ENCODE data around the gene ALKBH3. TPM values are rescaled to one million over a fixed set of nuclear protein-coding genes. Genes with fewer than 3 reads are reported as not detected.

ALKBH3 gene
- total and polyA plus RNA-seq, 2 experiments from 2014 or later, result 23.8 to 27.2 TPM

- no peaks in the 10 kb centered on the region for H3K4me1 ChIP-seq (ENCODE audit: insufficient read depth)
- no peaks in the 10 kb centered on the region for H3K36me3 ChIP-seq (replicated peaks; ENCODE audit: insufficient read depth, low read depth)
- no peaks in the 10 kb centered on the region for H3K79me2 ChIP-seq
- H3K27ac ChIP-seq, result no peak overlapping the region
- no peaks in the 10 kb centered on the region for H3K9me2 ChIP-seq (replicated peaks; ENCODE audit: insufficient read depth)
- DNase-seq (ENCODE audit: low spot score), result no peak
- no peak overlapping the region for H2AFZ ChIP-seq
- no peak for TF ChIP-seq EZH2 (IDR thresholded peaks at IDR 0.05; ENCODE audit: borderline replicate concordance)
- no peak for TF ChIP-seq CTCF (IDR thresholded peaks at IDR 0.05; ENCODE audit: poor library complexity)
- TF ChIP-seq EZH2phosphoT487 (IDR thresholded peaks at IDR 0.05; ENCODE audit: low read depth, severe bottlenecking, unreplicated experiment), result no peak
- H3K27me3 ChIP-seq, result no peaks in the 10 kb centered on the region
- H4K20me1 ChIP-seq (ENCODE audit: insufficient read depth, poor library complexity, severe bottlenecking), result no peaks in the 10 kb centered on the region
- H3K4me3 ChIP-seq, result no peak overlapping the region
- H3K4me2 ChIP-seq, result no peak overlapping the region
- no peaks in the 10 kb centered on the region for H3K9me3 ChIP-seq (ENCODE audit: low read depth)
- 62% methylated on average over 3 of the region's 3 CpGs for WGBS (ENCODE audit: low lambda C conversion rate, missing lambda C conversion rate)
These were observed 12.2 kb downstream of the ALKBH3 start for GRCh38 chr11:43892851-43893250.

GRCh38 chr11:43894546-43894945, 13.9 kb downstream of the ALKBH3 start:
- Histone ChIP-seq H3K4me1 (ENCODE audit: insufficient read depth) (no peaks in the 10 kb centered on the region), H3K27me3 (no peaks in the 10 kb centered on the region), H3K4me3 (no peak overlapping the region), H3K79me2 (no peaks in the 10 kb centered on the region), H3K9me2 (replicated peaks; ENCODE audit: insufficient read depth) (no peaks in the 10 kb centered on the region), H3K9me3 (ENCODE audit: low read depth) (no peaks in the 10 kb centered on the region), H4K20me1 (ENCODE audit: insufficient read depth, poor library complexity, severe bottlenecking) (no peaks in the 10 kb centered on the region), H3K27ac (no peak overlapping the region), H3K36me3 (replicated peaks; ENCODE audit: insufficient read depth, low read depth) (no peaks in the 10 kb centered on the region), H3K4me2 (no peak overlapping the region), H2AFZ (no peak overlapping the region)
- DNase-seq (ENCODE audit: low spot score), result no peak
- TF ChIP-seq EZH2phosphoT487 (IDR thresholded peaks at IDR 0.05; ENCODE audit: low read depth, severe bottlenecking, unreplicated experiment), result no peak
- no peak for TF ChIP-seq EZH2 (IDR thresholded peaks at IDR 0.05; ENCODE audit: borderline replicate concordance)
- TF ChIP-seq CTCF (IDR thresholded peaks at IDR 0.05; ENCODE audit: poor library complexity), result no peak
- WGBS (ENCODE audit: low lambda C conversion rate, missing lambda C conversion rate), result 88% methylated on average over 2 of the region's 2 CpGs

- no peaks in the 10 kb centered on the region for H3K9me3 ChIP-seq (ENCODE audit: low read depth)
- H3K27ac ChIP-seq, result no peak overlapping the region
- no peaks in the 10 kb centered on the region for H4K20me1 ChIP-seq (ENCODE audit: insufficient read depth, poor library complexity, severe bottlenecking)
- no peak for DNase-seq (ENCODE audit: low spot score)
- H3K9me2 ChIP-seq (replicated peaks; ENCODE audit: insufficient read depth), result no peaks in the 10 kb centered on the region
- TF ChIP-seq EZH2phosphoT487 (IDR thresholded peaks at IDR 0.05; ENCODE audit: low read depth, severe bottlenecking, unreplicated experiment) (no peak), CTCF (IDR thresholded peaks at IDR 0.05; ENCODE audit: poor library complexity) (no peak), EZH2 (IDR thresholded peaks at IDR 0.05; ENCODE audit: borderline replicate concordance) (no peak)
- no peak overlapping the region for H2AFZ ChIP-seq
- no peak overlapping the region for H3K4me3 ChIP-seq
- H3K27me3 ChIP-seq, result no peaks in the 10 kb centered on the region
- WGBS (ENCODE audit: low lambda C conversion rate, missing lambda C conversion rate), result 97% methylated on average over 2 of the region's 2 CpGs
- H3K79me2 ChIP-seq, result no peaks in the 10 kb centered on the region
- no peaks in the 10 kb centered on the region for H3K4me1 ChIP-seq (ENCODE audit: insufficient read depth)
- H3K4me2 ChIP-seq, result no peak overlapping the region
- no peaks in the 10 kb centered on the region for H3K36me3 ChIP-seq (replicated peaks; ENCODE audit: insufficient read depth, low read depth)
These were observed 15.0 kb downstream of the ALKBH3 start for GRCh38 chr11:43895601-43896000.

- H3K79me2 ChIP-seq, result no peaks in the 10 kb centered on the region
- no peak overlapping the region for H3K4me3 ChIP-seq
- WGBS (ENCODE audit: low lambda C conversion rate, missing lambda C conversion rate), result 93% methylated on average over 7 of the region's 7 CpGs
- H3K36me3 ChIP-seq (replicated peaks; ENCODE audit: insufficient read depth, low read depth), result no peaks in the 10 kb centered on the region
- DNase-seq (ENCODE audit: low spot score), result no peak
- H3K27me3 ChIP-seq, result no peaks in the 10 kb centered on the region
- H4K20me1 ChIP-seq (ENCODE audit: insufficient read depth, poor library complexity, severe bottlenecking), result no peaks in the 10 kb centered on the region
- no peak overlapping the region for H3K27ac ChIP-seq
- H2AFZ ChIP-seq, result no peak overlapping the region
- H3K9me3 ChIP-seq (ENCODE audit: low read depth), result no peaks in the 10 kb centered on the region
- H3K4me1 ChIP-seq (ENCODE audit: insufficient read depth), result no peaks in the 10 kb centered on the region
- no peaks in the 10 kb centered on the region for H3K9me2 ChIP-seq (replicated peaks; ENCODE audit: insufficient read depth)
- no peak for TF ChIP-seq EZH2phosphoT487 (IDR thresholded peaks at IDR 0.05; ENCODE audit: low read depth, severe bottlenecking, unreplicated experiment)
- no peak for TF ChIP-seq CTCF (IDR thresholded peaks at IDR 0.05; ENCODE audit: poor library complexity)
- no peak for TF ChIP-seq EZH2 (IDR thresholded peaks at IDR 0.05; ENCODE audit: borderline replicate concordance)
- no peak overlapping the region for H3K4me2 ChIP-seq
These were observed 17.9 kb downstream of the ALKBH3 start for GRCh38 chr11:43898574-43898973.
